Measurements from ENCODE around the gene OSBP2.

- TF ChIP-seq ZNF8 (CRISPR knock-in tag; IDR thresholded peaks at IDR 0.05) (no peak), PATZ1 (CRISPR knock-in tag; IDR thresholded peaks at IDR 0.05; ENCODE audit: borderline replicate concordance) (no peak), CSDC2 (CRISPR knock-in tag; IDR thresholded peaks at IDR 0.05) (no peak), SNAI2 (CRISPR knock-in tag; IDR thresholded peaks at IDR 0.05) (no peak), ZC3H10 (CRISPR knock-in tag; IDR thresholded peaks at IDR 0.05) (no peak), OSR1 (CRISPR knock-in tag; IDR thresholded peaks at IDR 0.05) (no peak), ZFP30 (CRISPR knock-in tag; IDR thresholded peaks at IDR 0.05) (no peak), POU6F1 (CRISPR knock-in tag; IDR thresholded peaks at IDR 0.05; ENCODE audit: borderline replicate concordance, low read depth) (no peak), ZFP3 (CRISPR knock-in tag; IDR thresholded peaks at IDR 0.05) (no peak), BACH2 (CRISPR knock-in tag; IDR thresholded peaks at IDR 0.05; ENCODE audit: borderline replicate concordance) (no peak)
Observed at GRCh38 chr22:30687358-30687757, 7.3 kb upstream of the OSBP2 start.

All from SK-N-SH treated with all-trans-retinoic acid at 6 μM for 48 hours (cell line).